PC-3 (cell line): Measurements from ENCODE around the gene ZFP36L1. TPM values are rescaled to one million over a fixed set of nuclear protein-coding genes. Genes with fewer than 3 reads are reported as not detected.

Source experiments
- ATAC-seq: fragments of 200-7000 bp; cut with Tn5 transposase; 2 replicates; pipeline ENCODE4 v1.9.1; 2020; ENCODE audit warnings: mild to moderate bottlenecking, moderate library complexity
- BruUV-seq: library from RNA; stranded (reverse); fragments of 400-500 nt; replicated peaks from 2 replicates; lab custom pipeline; 2021; lab: Mats Ljungman, UMichigan
- CTCF ChIA-PET: fragments of 300-600 bp; sonication (Branson Sonifier 250); formaldehyde crosslinking; loops from one replicate; lab custom pipeline; 2022; ENCODE audit warnings: antibody characterized with exemption; lab: Charles Lee
- POLR2A ChIA-PET: fragments of 300-600 bp; sonication (Branson Sonifier 250); formaldehyde crosslinking; loops from one replicate; lab custom pipeline; 2022; ENCODE audit warnings: antibody characterized with exemption; ENCODE audit not compliant: unreplicated experiment; lab: Charles Lee
- DNase-seq: peaks from one replicate; pipeline ENCODE4 v3.0.0-alpha.2; 2015
- H2AFZ ChIP-seq: fragments of 300-600 bp; sonication (generic); 2 replicates; pipeline ENCODE4 v1.6.0; 2016; ENCODE audit warnings: antibody characterized with exemption, low read length
- H3F3A ChIP-seq: fragments of 300-600 bp; sonication (generic); one replicate; pipeline ENCODE4 v1.6.0; 2017; ENCODE audit warnings: antibody characterized with exemption, low read length, control low read depth, mild to moderate bottlenecking; ENCODE audit not compliant: unreplicated experiment
- H3K27ac ChIP-seq: fragments of 300-600 bp; sonication (generic); 2 replicates; pipeline ENCODE4 v1.5.1; 2016; ENCODE audit warnings: mild to moderate bottlenecking, low read length
- H3K27me3 ChIP-seq: fragments of 300-600 bp; sonication (generic); 2 replicates; pipeline ENCODE4 v1.6.1; 2016; ENCODE audit warnings: low read length, mixed read lengths
- H3K36me3 ChIP-seq: fragments of 300-600 bp; sonication (generic); 2 replicates; pipeline ENCODE4 v1.6.1; 2016; ENCODE audit warnings: low read depth, mixed run types, low read length, mixed read lengths
- H3K4me1 ChIP-seq: fragments of 300-600 bp; sonication (generic); 2 replicates; pipeline ENCODE4 v1.5.1; 2016; ENCODE audit warnings: low read length; ENCODE audit not compliant: insufficient read depth
- H3K4me2 ChIP-seq: fragments of 300-600 bp; sonication (generic); 2 replicates; pipeline ENCODE4 v1.6.0; 2016; ENCODE audit warnings: low read length
- H3K4me3 ChIP-seq: fragments of 300-600 bp; sonication (generic); 2 replicates; pipeline ENCODE4 v1.5.1; 2016; ENCODE audit warnings: mild to moderate bottlenecking, low read length, mixed read lengths
- H3K79me2 ChIP-seq: fragments of 300-600 bp; sonication (generic); 2 replicates; pipeline ENCODE4 v1.6.1; 2017; ENCODE audit warnings: low read length, mixed read lengths
- H3K9ac ChIP-seq: fragments of 300-600 bp; sonication (generic); 2 replicates; pipeline ENCODE4 v1.6.0; 2016; ENCODE audit warnings: mild to moderate bottlenecking, low read length
- H3K9me2 ChIP-seq: fragments of 300-600 bp; sonication (generic); replicated peaks from 2 replicates; pipeline ENCODE4 v1.6.1; 2016; ENCODE audit warnings: mixed run types, low read length, mixed read lengths
- H3K9me3 ChIP-seq: fragments of 300-600 bp; sonication (generic); 2 replicates; pipeline ENCODE4 v1.6.1; 2016; ENCODE audit warnings: low read length, mixed read lengths
- H4K20me1 ChIP-seq: fragments of 300-600 bp; sonication (generic); 2 replicates; pipeline ENCODE4 v1.6.1; 2016; ENCODE audit warnings: low read length, mixed read lengths
- CTCF ChIP-seq: fragments of 300-600 bp; sonication (generic); conservative IDR thresholded peaks from 2 replicates; pipeline ENCODE4 v1.5.1; 2017; ENCODE audit warnings: antibody characterized with exemption, low read depth, mild to moderate bottlenecking, low read length
- EZH2 ChIP-seq: fragments of 300-600 bp; sonication (generic); IDR thresholded peaks from one replicate; pipeline ENCODE4 v1.6.1; 2017; ENCODE audit warnings: antibody characterized with exemption, mild to moderate bottlenecking, low read length; ENCODE audit not compliant: unreplicated experiment
- EZH2phosphoT487 ChIP-seq: fragments of 300-600 bp; sonication (generic); IDR thresholded peaks from 2 replicates; pipeline ENCODE4 v1.6.1; 2018; ENCODE audit warnings: mild to moderate bottlenecking, antibody characterized with exemption, low read length, borderline replicate concordance
- intact Hi-C: fragments of 100-400 bp; cut with micrococcal nuclease; formaldehyde crosslinking; loops from 2 replicates; pipeline ENCODE4 v1.9.0; 2023
- total RNA-seq: library from RNA; depleted of rRNA; stranded (reverse); fragments of >200 nt; gene quantifications from 2 replicates; pipeline ENCODE4 v1.2.3, GENCODE V29; 2014

ZFP36L1 gene
- total RNA-seq, 1 experiment from 2014 or later = 63.1 TPM

- peaks cover 36% of the 10 kb centered on the region for H4K20me1 ChIP-seq
- H3K4me1 ChIP-seq = peaks cover 56% of the 10 kb centered on the region
- ATAC-seq (peak; percentile 0), DNase-seq (no peak)
- H3K79me2 ChIP-seq = peaks cover 63% of the 10 kb centered on the region
- BruUV-seq = no TSS peak
- TF ChIP-seq EZH2phosphoT487 = no peak
- no peak for TF ChIP-seq EZH2
- TF ChIP-seq CTCF = 0 out of 2 replicates have a peak, but pooled peaks have one; percentile 9
- H3K4me2 ChIP-seq = peak overlapping the region; percentile 86
- ChIA-PET CTCF (interaction anchor here (0.6 to 1.3 kb wide), 3 partner anchors 10 to 323 kb away, joined by 3 to 9 read pairs (median 4); no protein-coding TSS in a partner anchor), POLR2A (interaction anchor here (0.5 to 1.4 kb wide), 15 partner anchors 10 to 632 kb away, joined by 3 to 8 read pairs (median 4); no protein-coding TSS in a partner anchor)
- no peaks in the 10 kb centered on the region for H3K27me3 ChIP-seq
- no peaks in the 10 kb centered on the region for H3F3A ChIP-seq
- intact Hi-C loops = loop anchor here (1.0 to 10.0 kb wide), 11 partner anchors 191 to 706 kb away; no protein-coding TSS in a partner anchor
- peaks cover 47% of the 10 kb centered on the region for H3K36me3 ChIP-seq
- H3K9ac ChIP-seq = peak overlapping the region; percentile 97
- H3K27ac ChIP-seq = peak overlapping the region; percentile 97
- H2AFZ ChIP-seq = no peak overlapping the region
- H3K9me2 ChIP-seq = no peaks in the 10 kb centered on the region
- peak overlapping the region; percentile 90 for H3K4me3 ChIP-seq
- H3K9me3 ChIP-seq = no peaks in the 10 kb centered on the region
Measured at GRCh38 chr14:68789821-68790643, 2.8 kb downstream of the ZFP36L1 start.

DNA sequence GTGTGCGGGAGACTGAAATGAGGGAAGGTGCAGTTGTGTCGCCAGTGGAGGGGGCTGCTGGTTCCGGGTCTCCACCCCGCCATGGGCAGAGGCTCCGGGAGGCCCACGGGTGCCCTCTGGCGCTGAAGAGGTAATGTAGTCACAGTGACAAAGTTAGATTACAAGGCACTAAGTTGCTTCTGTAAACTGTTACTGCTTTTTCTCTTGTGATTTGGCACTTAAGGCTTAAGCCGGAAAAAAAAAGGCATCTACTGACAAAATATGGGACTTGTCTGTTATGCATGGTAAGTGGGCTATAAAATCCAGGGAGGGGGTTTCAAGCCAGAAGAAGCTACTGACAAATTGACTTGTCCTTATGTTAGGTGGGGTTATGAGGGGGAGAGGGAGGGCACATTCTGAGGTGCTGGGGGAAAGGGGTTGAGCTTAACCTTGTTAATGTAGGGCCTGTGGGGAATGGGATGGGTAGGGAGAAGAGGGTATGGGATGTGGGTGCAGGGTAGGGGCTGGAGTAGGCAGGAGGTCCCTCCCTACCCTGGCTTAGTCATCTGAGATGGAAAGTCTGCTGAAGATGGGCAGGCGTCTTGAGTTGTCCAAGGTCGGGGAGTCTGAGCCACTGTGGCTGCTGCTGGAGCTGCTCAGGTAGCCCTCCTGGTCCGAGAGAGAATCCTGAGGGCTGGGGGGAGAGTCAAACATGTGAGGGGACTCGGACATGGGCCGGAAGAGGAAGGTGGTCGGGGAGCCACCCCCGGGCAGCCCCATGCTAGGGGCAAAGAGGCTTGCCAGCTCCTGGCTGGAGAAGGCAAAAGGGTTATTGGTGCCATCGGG is 3.7 kb downstream of the ZFP36L1 start:
- H3K36me3 ChIP-seq = peaks cover 47% of the 10 kb centered on the region
- peak overlapping the region; percentile 97 for H3K9ac ChIP-seq
- peaks cover 36% of the 10 kb centered on the region for H4K20me1 ChIP-seq
- BruUV-seq = no TSS peak
- H3F3A ChIP-seq = no peaks in the 10 kb centered on the region
- no peaks in the 10 kb centered on the region for H3K27me3 ChIP-seq
- peak overlapping the region; percentile 97 for H3K27ac ChIP-seq
- peak; percentile 89 for DNase-seq
- H3K4me3 ChIP-seq = peak overlapping the region; percentile 90
- POLR2A ChIA-PET = interaction anchor here (0.5 to 1.4 kb wide), 12 partner anchors 10 to 632 kb away, joined by 3 to 7 read pairs (median 4); no protein-coding TSS in a partner anchor
- TF ChIP-seq EZH2phosphoT487 (no peak), CTCF (peak; percentile 86)
- H3K9me3 ChIP-seq = no peaks in the 10 kb centered on the region
- peaks cover 55% of the 10 kb centered on the region for H3K79me2 ChIP-seq
- H3K4me2 ChIP-seq = peak overlapping the region; percentile 86
- no peak overlapping the region for H2AFZ ChIP-seq
- H3K9me2 ChIP-seq = no peaks in the 10 kb centered on the region
- intact Hi-C loops = loop anchor here (1.0 to 5.0 kb wide), 8 partner anchors 190 to 705 kb away; no protein-coding TSS in a partner anchor
- peak; percentile 19 for ATAC-seq
- peaks cover 56% of the 10 kb centered on the region for H3K4me1 ChIP-seq
- CTCF ChIA-PET = interaction anchor here (0.6 to 1.3 kb wide), 4 partner anchors 9 to 741 kb away, joined by 3 to 9 read pairs (median 4); no protein-coding TSS in a partner anchor
